HFFc6 (cell line): ENCODE measurements around the gene UVRAG. TPM values are rescaled to one million over a fixed set of nuclear protein-coding genes. Genes with fewer than 3 reads are reported as not detected.

Experiments used
- DNase-seq: peaks from one replicate; pipeline ENCODE4 v3.0.0-alpha.2; 2018
- H3K27ac Mint-ChIP-seq: 2 replicates; pipeline ENCODE4 v1.8.0; 2020; ENCODE audit warnings: mild to moderate bottlenecking, mixed read lengths
- H3K27me3 Mint-ChIP-seq: 2 replicates; pipeline ENCODE4 v1.8.0; 2021; ENCODE audit warnings: mild to moderate bottlenecking, moderate library complexity, mixed read lengths; ENCODE audit not compliant: insufficient read depth
- H3K36me3 Mint-ChIP-seq: 2 replicates; pipeline ENCODE4 v1.8.0; 2021; ENCODE audit warnings: low read depth, mixed read lengths
- H3K4me1 Mint-ChIP-seq: 2 replicates; pipeline ENCODE4 v1.8.0; 2020; ENCODE audit warnings: low read depth, mixed read lengths
- H3K4me3 Mint-ChIP-seq: 2 replicates; pipeline ENCODE4 v1.8.0; 2020; ENCODE audit warnings: mild to moderate bottlenecking, moderate library complexity, mixed read lengths
- H3K9me3 Mint-ChIP-seq: 2 replicates; pipeline ENCODE4 v1.8.0; 2020; ENCODE audit warnings: mild to moderate bottlenecking, mixed read lengths
- total RNA-seq, 6 experiments: library from RNA; stranded (reverse); fragmentation: NEBNext Ultra II Directional; extraction: Animal tissue kit (Norgen Biotek cat#: 25700); gene quantifications; 2 replicates in 1 of 6; 3 replicates in 5 of 6; pipeline ENCODE4 v1.2.3, GENCODE V29; 2021
- TF ChIP-seq, protein P1 (sequence below): fragments of 200-600 bp; sonication (generic); IDR thresholded peaks from 2 replicates; pipeline ENCODE4 v1.5.0; 2021; ENCODE audit warnings: antibody characterized with exemption, mild to moderate bottlenecking

UVRAG gene
- total RNA-seq, 6 experiments from 2014 or later: 9.4 to 12.9 (median 10.7) TPM

DNA sequence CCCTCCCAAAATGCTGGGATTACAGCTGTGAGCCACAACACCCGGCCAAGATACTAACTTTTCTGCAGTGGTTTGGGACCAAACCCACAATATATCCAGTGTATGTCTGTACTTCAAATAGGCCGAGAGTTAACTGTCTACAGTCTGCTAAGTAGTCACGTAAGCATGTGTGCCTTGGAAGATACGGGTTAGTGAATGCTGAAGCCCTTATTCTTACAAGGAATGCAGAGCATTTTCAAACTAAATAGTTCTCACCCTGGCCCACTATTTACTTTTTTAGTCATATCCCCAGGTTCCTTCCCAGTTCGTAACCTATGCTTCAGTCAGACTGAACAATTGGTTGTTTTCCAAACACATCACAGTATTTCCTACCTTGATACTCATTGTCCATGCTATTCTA is 215.3 kb downstream of the UVRAG start:
- H3K4me1 Mint-ChIP-seq: peaks cover 40% of the 10 kb centered on the region
- H3K9me3 Mint-ChIP-seq: no peaks in the 10 kb centered on the region
- H3K36me3 Mint-ChIP-seq: peaks cover 15% of the 10 kb centered on the region
- TF ChIP-seq, protein P1, sequence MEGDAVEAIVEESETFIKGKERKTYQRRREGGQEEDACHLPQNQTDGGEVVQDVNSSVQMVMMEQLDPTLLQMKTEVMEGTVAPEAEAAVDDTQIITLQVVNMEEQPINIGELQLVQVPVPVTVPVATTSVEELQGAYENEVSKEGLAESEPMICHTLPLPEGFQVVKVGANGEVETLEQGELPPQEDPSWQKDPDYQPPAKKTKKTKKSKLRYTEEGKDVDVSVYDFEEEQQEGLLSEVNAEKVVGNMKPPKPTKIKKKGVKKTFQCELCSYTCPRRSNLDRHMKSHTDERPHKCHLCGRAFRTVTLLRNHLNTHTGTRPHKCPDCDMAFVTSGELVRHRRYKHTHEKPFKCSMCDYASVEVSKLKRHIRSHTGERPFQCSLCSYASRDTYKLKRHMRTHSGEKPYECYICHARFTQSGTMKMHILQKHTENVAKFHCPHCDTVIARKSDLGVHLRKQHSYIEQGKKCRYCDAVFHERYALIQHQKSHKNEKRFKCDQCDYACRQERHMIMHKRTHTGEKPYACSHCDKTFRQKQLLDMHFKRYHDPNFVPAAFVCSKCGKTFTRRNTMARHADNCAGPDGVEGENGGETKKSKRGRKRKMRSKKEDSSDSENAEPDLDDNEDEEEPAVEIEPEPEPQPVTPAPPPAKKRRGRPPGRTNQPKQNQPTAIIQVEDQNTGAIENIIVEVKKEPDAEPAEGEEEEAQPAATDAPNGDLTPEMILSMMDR: no peak
- H3K27ac Mint-ChIP-seq: no peak overlapping the region
- H3K27me3 Mint-ChIP-seq: no peaks in the 10 kb centered on the region
- DNase-seq: no peak
- no peak overlapping the region for H3K4me3 Mint-ChIP-seq

DNA sequence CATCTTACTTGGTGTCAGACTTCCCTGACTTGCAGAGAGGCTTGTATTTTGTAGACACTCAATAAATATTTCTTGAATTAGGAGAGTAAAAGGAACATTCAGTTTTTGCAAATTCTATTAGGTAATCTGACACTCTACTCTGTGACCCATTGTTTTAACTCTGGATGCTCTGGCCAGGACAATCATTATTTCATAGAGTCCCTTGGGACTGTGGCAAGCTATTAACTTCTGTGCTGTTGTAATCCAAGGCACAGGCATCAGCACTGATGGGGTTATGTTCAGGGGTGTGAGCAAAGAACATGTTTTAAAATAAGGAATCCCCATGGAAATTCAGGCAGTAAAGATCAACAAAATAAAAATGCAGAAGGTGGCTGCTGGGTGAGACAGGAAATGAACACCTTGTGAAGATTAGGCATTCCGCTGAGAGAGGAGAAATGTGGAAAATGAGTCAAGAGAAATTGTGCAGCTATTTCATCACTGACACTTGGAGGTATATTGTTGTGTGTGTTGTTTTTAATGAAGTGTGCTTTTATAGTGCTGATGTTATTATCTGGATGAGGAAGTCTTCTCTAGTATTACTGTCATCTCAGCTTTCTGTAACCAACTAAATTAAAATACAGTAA is 216.1 kb downstream of the UVRAG start:
- H3K36me3 Mint-ChIP-seq: peaks cover 15% of the 10 kb centered on the region
- TF ChIP-seq, protein P1: no peak
- no peak overlapping the region for H3K27ac Mint-ChIP-seq
- H3K4me1 Mint-ChIP-seq: peaks cover 32% of the 10 kb centered on the region
- no peak overlapping the region for H3K4me3 Mint-ChIP-seq
- DNase-seq: no peak
- no peaks in the 10 kb centered on the region for H3K27me3 Mint-ChIP-seq
- no peaks in the 10 kb centered on the region for H3K9me3 Mint-ChIP-seq

DNA sequence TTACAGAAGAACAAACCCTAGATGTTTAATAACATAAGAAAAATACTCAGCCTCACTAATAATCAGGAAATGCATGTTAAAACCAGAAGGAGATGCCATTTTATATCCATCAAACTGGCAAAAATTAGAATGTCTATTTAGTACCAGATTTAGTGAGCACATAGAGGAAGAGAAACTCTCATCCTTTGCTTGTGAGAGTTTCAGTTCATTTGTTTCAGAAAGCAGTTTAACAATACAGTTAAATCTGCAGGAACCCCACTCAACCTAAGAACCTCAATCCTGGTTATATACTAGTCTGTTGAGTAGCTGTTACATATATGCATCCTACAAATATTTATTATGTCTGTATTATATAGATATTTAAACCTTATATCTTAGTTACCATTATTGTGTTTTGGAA is 218.7 kb downstream of the UVRAG start:
- DNase-seq: no peak
- Mint-ChIP-seq H3K9me3 (no peaks in the 10 kb centered on the region), H3K27ac (no peak overlapping the region), H3K4me1 (peaks cover 32% of the 10 kb centered on the region), H3K36me3 (peaks cover 8% of the 10 kb centered on the region; the same call in 1 of the 2 replicates), H3K4me3 (no peak overlapping the region), H3K27me3 (no peaks in the 10 kb centered on the region)
- TF ChIP-seq, protein P1: no peak

DNA sequence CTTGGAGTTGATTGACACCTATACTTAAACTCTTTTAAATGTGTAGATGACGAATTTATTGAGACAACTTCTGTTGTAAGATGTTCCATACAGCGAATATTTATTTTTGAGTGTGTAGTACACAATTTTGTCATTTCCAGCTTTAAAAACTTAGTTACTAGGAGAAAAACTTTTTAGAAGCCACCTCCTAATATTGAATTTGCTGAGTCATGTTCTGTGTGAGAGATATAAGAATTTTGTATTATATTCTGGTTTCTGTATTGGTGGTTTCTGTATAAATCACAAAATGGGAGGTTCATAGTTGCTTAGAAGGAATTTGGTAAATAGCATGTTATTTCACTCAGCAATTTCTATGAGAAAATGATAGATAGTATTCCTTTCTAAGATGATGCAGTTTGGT is 220.0 kb downstream of the UVRAG start:
- peaks cover 39% of the 10 kb centered on the region for H3K4me1 Mint-ChIP-seq
- TF ChIP-seq, protein P1: no peak

DNA sequence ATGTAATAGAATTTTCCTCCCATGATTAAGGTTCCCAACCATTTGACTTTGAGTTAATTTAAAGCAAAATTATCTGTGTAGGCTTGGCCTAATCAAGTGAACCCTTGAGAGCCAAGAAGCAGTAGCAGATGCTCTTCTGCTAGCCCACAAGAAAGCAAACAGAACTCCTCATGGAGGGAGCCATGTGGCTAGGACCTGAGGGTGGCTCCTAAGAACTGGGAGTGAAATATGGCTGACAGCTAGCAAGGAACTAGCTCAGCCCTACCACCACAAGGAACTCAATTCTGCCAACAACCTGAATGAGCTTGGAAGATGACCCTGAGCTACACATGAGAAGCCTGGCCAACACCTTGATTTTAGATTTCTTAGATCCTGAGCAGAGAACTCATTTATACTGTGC is 223.6 kb downstream of the UVRAG start:
- Mint-ChIP-seq H3K27ac (no peak overlapping the region), H3K36me3 (no peaks in the 10 kb centered on the region), H3K9me3 (no peaks in the 10 kb centered on the region), H3K4me1 (peaks cover 24% of the 10 kb centered on the region), H3K27me3 (no peaks in the 10 kb centered on the region), H3K4me3 (no peak overlapping the region)
- TF ChIP-seq, protein P1: no peak
- DNase-seq: no peak

More for the DNA sequence above, 220.0 kb downstream of the UVRAG start:
- no peak for DNase-seq
- no peaks in the 10 kb centered on the region for H3K9me3 Mint-ChIP-seq
- no peak overlapping the region for H3K4me3 Mint-ChIP-seq
- H3K27ac Mint-ChIP-seq: no peak overlapping the region
- H3K36me3 Mint-ChIP-seq: no peaks in the 10 kb centered on the region
- H3K27me3 Mint-ChIP-seq: no peaks in the 10 kb centered on the region
